DOHH2 (cell line): Measurements from ENCODE around the gene GALNT17.

Experiments used
- EZH2phosphoT487 ChIP-seq: fragments of 200-600 bp; sonication (generic); IDR thresholded peaks from 2 replicates; pipeline ENCODE4 v1.6.1; 2017; ENCODE audit warnings: borderline replicate concordance, mild to moderate bottlenecking, antibody characterized with exemption, low read length, moderate library complexity, mixed read lengths
- TF ChIP-seq, protein P1 (sequence below): fragments of 200-600 bp; sonication (generic); IDR thresholded peaks from one replicate; pipeline ENCODE4 v1.5.1; 2014; ENCODE audit warnings: antibody characterized with exemption, mild to moderate bottlenecking, low read depth, low read length; ENCODE audit not compliant: poor library complexity, severe bottlenecking

DNA sequence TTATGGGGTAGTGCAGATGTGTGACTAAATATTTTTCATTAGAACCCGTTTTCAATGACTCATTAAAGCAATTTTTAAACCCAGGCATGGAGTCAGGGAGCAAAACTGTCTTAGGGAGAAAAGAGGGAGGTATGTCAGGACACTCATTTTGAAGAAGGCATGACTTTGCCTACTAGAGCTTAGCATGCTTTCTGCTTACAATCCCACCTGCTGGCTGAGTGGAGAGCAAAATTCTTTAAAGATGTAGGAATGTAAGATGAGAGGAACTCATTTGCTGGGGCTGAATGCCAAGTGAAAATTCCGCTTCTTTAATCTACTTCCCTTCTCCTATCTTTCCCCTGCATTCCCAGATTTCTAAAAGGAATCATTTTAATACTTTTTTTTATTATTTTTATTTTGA, 232.6 kb downstream of the GALNT17 start:
- TF ChIP-seq, protein P1, sequence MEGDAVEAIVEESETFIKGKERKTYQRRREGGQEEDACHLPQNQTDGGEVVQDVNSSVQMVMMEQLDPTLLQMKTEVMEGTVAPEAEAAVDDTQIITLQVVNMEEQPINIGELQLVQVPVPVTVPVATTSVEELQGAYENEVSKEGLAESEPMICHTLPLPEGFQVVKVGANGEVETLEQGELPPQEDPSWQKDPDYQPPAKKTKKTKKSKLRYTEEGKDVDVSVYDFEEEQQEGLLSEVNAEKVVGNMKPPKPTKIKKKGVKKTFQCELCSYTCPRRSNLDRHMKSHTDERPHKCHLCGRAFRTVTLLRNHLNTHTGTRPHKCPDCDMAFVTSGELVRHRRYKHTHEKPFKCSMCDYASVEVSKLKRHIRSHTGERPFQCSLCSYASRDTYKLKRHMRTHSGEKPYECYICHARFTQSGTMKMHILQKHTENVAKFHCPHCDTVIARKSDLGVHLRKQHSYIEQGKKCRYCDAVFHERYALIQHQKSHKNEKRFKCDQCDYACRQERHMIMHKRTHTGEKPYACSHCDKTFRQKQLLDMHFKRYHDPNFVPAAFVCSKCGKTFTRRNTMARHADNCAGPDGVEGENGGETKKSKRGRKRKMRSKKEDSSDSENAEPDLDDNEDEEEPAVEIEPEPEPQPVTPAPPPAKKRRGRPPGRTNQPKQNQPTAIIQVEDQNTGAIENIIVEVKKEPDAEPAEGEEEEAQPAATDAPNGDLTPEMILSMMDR: no peak
- TF ChIP-seq EZH2phosphoT487: no peak
